MCF 10A (cell line): Measurements from ENCODE around the gene UFC1. TPM values are rescaled to one million over a fixed set of nuclear protein-coding genes. Genes with fewer than 3 reads are reported as not detected.

Source experiments
- BruUV-seq: library from RNA; stranded (reverse); fragments of 400-500 nt; replicated peaks from 2 replicates; lab custom pipeline; 2021; lab: Mats Ljungman, UMichigan
- CTCF ChIA-PET: fragments of 300-600 bp; sonication (Branson Sonifier 250); formaldehyde crosslinking; extraction: SDS; loops from one replicate; lab custom pipeline; 2021; ENCODE audit warnings: antibody characterized with exemption, inconsistent platforms; lab: Yijun Ruan, JAX
- POLR2A ChIA-PET: fragments of 300-600, 350-650 bp; sonication (Branson Sonifier 250); formaldehyde crosslinking; extraction: SDS; loops from one replicate; lab custom pipeline; 2020; ENCODE audit warnings: antibody characterized with exemption, inconsistent platforms; lab: Yijun Ruan, JAX
- DNase-seq: peaks from one replicate; pipeline ENCODE4 v3.0.0-alpha.2; 2018; ENCODE audit not compliant: unreplicated experiment
- H3K27ac Mint-ChIP-seq: one replicate; pipeline ENCODE4 v1.8.0; 2022; ENCODE audit warnings: mild to moderate bottlenecking, low read depth, mixed read lengths; ENCODE audit not compliant: unreplicated experiment
- H3K27me3 Mint-ChIP-seq: one replicate; pipeline ENCODE4 v1.8.0; 2022; ENCODE audit warnings: mixed read lengths; ENCODE audit not compliant: insufficient read depth, unreplicated experiment
- H3K36me3 Mint-ChIP-seq: one replicate; pipeline ENCODE4 v1.8.0; 2022; ENCODE audit warnings: mild to moderate bottlenecking, moderate library complexity, mixed read lengths; ENCODE audit not compliant: insufficient read depth, unreplicated experiment
- H3K4me1 Mint-ChIP-seq: one replicate; pipeline ENCODE4 v1.8.0; 2022; ENCODE audit warnings: mixed read lengths; ENCODE audit not compliant: insufficient read depth, unreplicated experiment
- H3K4me3 Mint-ChIP-seq: one replicate; pipeline ENCODE4 v1.8.0; 2022; ENCODE audit warnings: mild to moderate bottlenecking, moderate library complexity, mixed read lengths; ENCODE audit not compliant: unreplicated experiment
- H3K9me3 Mint-ChIP-seq: one replicate; pipeline ENCODE4 v1.8.0; 2022; ENCODE audit warnings: mixed read lengths; ENCODE audit not compliant: unreplicated experiment
- intact Hi-C: fragments of 100-400 bp; cut with micrococcal nuclease; formaldehyde crosslinking; loops from 2 replicates; pipeline ENCODE4 v1.14.1; 2022
- total RNA-seq: library from RNA; stranded (reverse); gene quantifications from 2 replicates; pipeline ENCODE4 v1.2.3, GENCODE V29; 2022
- TF ChIP-seq, protein P1 (sequence below): fragments of 200-600 bp; IDR thresholded peaks from one replicate; pipeline ENCODE4 v1.8.0; 2022; ENCODE audit warnings: antibody characterized with exemption, mild to moderate bottlenecking; ENCODE audit not compliant: unreplicated experiment

The UFC1 gene
- total RNA-seq, 1 experiment from 2014 or later: 125 TPM

DNA sequence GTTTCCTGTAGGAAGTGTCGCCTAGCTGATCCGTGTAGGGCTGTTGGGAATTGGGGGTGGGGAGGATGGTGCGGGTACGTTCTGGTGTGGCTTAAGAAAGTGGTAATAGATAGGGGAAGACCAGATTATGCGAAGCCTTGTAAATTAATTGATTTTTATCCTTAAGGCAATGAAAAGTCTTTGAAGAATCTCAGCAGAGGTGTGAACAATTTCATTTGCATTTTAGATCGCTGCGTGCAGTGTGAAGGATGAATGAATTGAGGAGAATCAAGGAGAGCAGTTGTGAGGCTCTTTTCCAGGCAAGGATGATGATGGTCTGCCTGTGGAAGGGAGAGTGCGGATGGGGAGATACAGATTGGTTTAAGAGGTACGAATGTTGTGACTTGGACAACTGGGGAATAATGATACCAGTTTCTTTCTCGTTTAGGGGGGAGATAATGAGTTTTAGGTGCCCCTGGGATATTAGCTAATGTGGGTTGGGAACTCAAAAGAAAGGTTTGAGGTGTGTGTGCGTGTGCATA is 20.5 kb upstream of the UFC1 start:
- DNase-seq: no peak
- no peak overlapping the region for H3K4me3 Mint-ChIP-seq
- TF ChIP-seq, protein P1, sequence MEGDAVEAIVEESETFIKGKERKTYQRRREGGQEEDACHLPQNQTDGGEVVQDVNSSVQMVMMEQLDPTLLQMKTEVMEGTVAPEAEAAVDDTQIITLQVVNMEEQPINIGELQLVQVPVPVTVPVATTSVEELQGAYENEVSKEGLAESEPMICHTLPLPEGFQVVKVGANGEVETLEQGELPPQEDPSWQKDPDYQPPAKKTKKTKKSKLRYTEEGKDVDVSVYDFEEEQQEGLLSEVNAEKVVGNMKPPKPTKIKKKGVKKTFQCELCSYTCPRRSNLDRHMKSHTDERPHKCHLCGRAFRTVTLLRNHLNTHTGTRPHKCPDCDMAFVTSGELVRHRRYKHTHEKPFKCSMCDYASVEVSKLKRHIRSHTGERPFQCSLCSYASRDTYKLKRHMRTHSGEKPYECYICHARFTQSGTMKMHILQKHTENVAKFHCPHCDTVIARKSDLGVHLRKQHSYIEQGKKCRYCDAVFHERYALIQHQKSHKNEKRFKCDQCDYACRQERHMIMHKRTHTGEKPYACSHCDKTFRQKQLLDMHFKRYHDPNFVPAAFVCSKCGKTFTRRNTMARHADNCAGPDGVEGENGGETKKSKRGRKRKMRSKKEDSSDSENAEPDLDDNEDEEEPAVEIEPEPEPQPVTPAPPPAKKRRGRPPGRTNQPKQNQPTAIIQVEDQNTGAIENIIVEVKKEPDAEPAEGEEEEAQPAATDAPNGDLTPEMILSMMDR: no peak
- peaks cover 23% of the 10 kb centered on the region for H3K4me1 Mint-ChIP-seq
- H3K27me3 Mint-ChIP-seq: no peaks in the 10 kb centered on the region
- intact Hi-C loops: loop anchor here (2.0 to 10.0 kb wide), 2 partner anchors 60 to 88 kb away; partner anchors contain the start of gene USF1
- POLR2A ChIA-PET: interaction anchor here (0.7 to 11.8 kb wide), 38 partner anchors 8 to 1457 kb away, joined by 3 to 210 read pairs (median 5); partner anchors contain the start of genes ADAMTS4, B4GALT3, DUSP12 and F11R
- BruUV-seq: TSS peak; percentile 76
- H3K9me3 Mint-ChIP-seq: no peaks in the 10 kb centered on the region
- H3K36me3 Mint-ChIP-seq: peaks cover 52% of the 10 kb centered on the region
- CTCF ChIA-PET: interaction anchor here (0.7 to 2.2 kb wide), 18 partner anchors 11 to 1373 kb away, joined by 3 to 6 read pairs (median 4); partner anchors contain the start of genes NIT1 and PFDN2
- H3K27ac Mint-ChIP-seq: no peak overlapping the region

DNA sequence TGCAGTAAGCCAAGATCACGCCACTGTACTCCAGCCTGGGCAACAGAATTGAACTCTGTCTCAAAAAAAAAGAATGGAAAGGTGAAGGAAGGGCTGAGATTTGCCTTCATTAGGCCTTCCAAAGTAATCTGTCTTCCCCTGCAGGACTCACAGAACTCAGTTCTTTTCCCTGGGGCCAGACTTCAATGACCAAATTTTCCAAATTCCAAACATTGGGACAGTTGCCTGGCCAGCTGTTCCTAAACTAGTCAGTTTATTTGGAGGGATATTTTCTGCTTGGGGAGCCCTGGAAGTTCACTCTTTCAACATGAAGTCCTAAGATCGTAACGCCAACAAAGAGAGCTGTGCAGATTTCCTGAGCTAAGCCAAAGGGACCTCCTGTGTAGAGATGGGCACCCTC is 15.9 kb upstream of the UFC1 start:
- Mint-ChIP-seq H3K4me3 (no peak overlapping the region), H3K27me3 (no peaks in the 10 kb centered on the region), H3K27ac (no peak overlapping the region), H3K9me3 (no peaks in the 10 kb centered on the region), H3K36me3 (peaks cover 32% of the 10 kb centered on the region), H3K4me1 (peaks cover 4% of the 10 kb centered on the region)
- no peak for DNase-seq
- no TSS peak for BruUV-seq
- ChIA-PET CTCF (interaction anchor here (0.5 to 7.3 kb wide), 23 partner anchors 10 to 464 kb away, joined by 3 to 53 read pairs (median 5); partner anchors contain the start of genes KLHDC9 and PPOX), POLR2A (interaction anchor here (0.8 to 11.8 kb wide), 7 partner anchors 13 to 118 kb away, joined by 3 to 210 read pairs (median 3); partner anchors contain the start of genes F11R, UFC1, USF1 and USP21)
- intact Hi-C loops: loop anchor here (10.0 kb wide), 1 partner anchor 93 kb away; the partner anchor contains the start of gene USF1
- TF ChIP-seq, protein P1: no peak

DNA sequence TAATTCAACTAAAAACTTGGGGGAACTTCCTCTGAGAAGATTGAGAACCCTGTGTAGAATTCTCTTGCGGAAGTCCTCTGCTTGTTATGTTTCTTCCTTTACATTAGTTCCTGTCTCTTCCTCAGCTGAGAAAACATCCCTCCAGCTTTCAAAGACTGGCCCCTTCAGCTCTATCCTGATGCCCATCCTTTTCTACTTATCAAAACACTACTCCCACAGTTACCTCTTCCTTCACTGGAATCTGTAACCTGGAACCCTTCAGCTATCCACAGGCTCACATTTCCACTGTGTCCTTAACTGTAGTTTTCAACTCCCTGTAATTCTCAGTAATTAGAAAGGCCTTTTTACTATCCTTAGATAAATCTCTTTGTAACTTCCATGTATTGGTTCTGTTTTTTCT is 15.3 kb upstream of the UFC1 start:
- Mint-ChIP-seq H3K9me3 (no peaks in the 10 kb centered on the region), H3K4me1 (peaks cover 4% of the 10 kb centered on the region), H3K4me3 (no peak overlapping the region), H3K36me3 (peaks cover 36% of the 10 kb centered on the region), H3K27ac (no peak overlapping the region), H3K27me3 (no peaks in the 10 kb centered on the region)
- POLR2A ChIA-PET: interaction anchor here (0.6 to 11.8 kb wide), 6 partner anchors 9 to 118 kb away, joined by 3 to 210 read pairs (median 3); partner anchors contain the start of genes F11R, UFC1 and USP21
- DNase-seq: no peak
- intact Hi-C loops: loop anchor here (10.0 kb wide), 1 partner anchor 94 kb away; the partner anchor contains the start of gene USF1
- CTCF ChIA-PET: interaction anchor here (0.6 to 7.3 kb wide), 27 partner anchors 11 to 520 kb away, joined by 3 to 53 read pairs (median 4); partner anchors contain the start of genes KLHDC9 and USF1
- no TSS peak for BruUV-seq
- TF ChIP-seq, protein P1: no peak

DNA sequence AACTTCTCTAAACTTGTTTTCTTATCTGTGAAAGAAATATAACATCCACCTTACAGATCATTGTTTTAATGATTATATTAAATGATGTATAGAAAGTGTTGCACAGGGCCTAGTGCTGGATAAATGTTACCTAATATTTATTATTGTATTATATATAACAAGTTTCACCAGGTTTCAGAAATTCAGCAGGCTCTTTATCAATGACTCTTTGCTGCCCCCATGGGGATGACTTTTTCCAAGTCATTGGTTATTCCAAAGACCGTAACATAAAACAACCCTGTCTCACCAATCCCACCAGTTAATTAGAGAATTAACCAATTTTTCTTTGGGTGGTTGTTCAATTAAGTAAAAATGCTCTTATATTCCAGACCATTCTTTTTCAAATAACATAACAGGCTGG is 14.0 kb upstream of the UFC1 start:
- TF ChIP-seq, protein P1: peak; percentile 64
- Mint-ChIP-seq H3K4me1 (peaks cover 4% of the 10 kb centered on the region), H3K9me3 (no peaks in the 10 kb centered on the region), H3K36me3 (peaks cover 37% of the 10 kb centered on the region), H3K27me3 (no peaks in the 10 kb centered on the region), H3K4me3 (no peak overlapping the region), H3K27ac (no peak overlapping the region)
- BruUV-seq: no TSS peak
- intact Hi-C loops: loop anchor here (1.0 to 10.0 kb wide), 4 partner anchors 42 to 146 kb away; partner anchors contain the start of gene USF1
- CTCF ChIA-PET: interaction anchor here (0.6 to 7.3 kb wide), 28 partner anchors 10 to 414 kb away, joined by 3 to 53 read pairs (median 6); partner anchors contain the start of genes B4GALT3, KLHDC9, NIT1 and PFDN2
- POLR2A ChIA-PET: interaction anchor here (0.6 to 11.8 kb wide), 5 partner anchors 9 to 872 kb away, joined by 3 to 210 read pairs (median 3); partner anchors contain the start of genes NIT1, PFDN2 and UFC1
- DNase-seq: peak; percentile 77
